GM12878 (cell line): ENCODE data around the gene CLCA2. TPM values are rescaled to one million over a fixed set of nuclear protein-coding genes. Genes with fewer than 3 reads are reported as not detected.

Source experiments
- ATAC-seq: fragments of 200-7000 bp; cut with Tn5 transposase; 3 replicates; pipeline ENCODE4 v1.9.1; 2020; ENCODE audit warnings: mild to moderate bottlenecking, moderate library complexity
- Bru-seq: library from RNA; stranded (reverse); fragments of 400-500 nt; gene quantifications from one replicate; lab custom pipeline; 2021; lab: Mats Ljungman, UMichigan
- BruChase-seq, 2 experiments: library from RNA; stranded (reverse); fragments of 400-500 nt; gene quantifications; one replicate each; lab custom pipeline; 2021; lab: Mats Ljungman, UMichigan
- BruUV-seq: library from RNA; stranded (reverse); fragments of 400-500 nt; replicated peaks from 2 replicates; lab custom pipeline; 2021; lab: Mats Ljungman, UMichigan
- CTCF ChIA-PET: fragments of 300-600 bp; sonication (Branson Sonifier 250); formaldehyde crosslinking; extraction: SDS; loops from one replicate; lab custom pipeline; 2021; ENCODE audit warnings: inconsistent platforms; lab: Yijun Ruan, JAX
- POLR2A ChIA-PET: fragments of 350-600 bp; formaldehyde crosslinking; extraction: SDS; loops from one replicate; lab custom pipeline; 2021; ENCODE audit warnings: inconsistent platforms; lab: Charles Lee
- RAD21 ChIA-PET: fragments of 300-600 bp; sonication (Branson Sonifier 250); formaldehyde crosslinking; loops from one replicate; lab custom pipeline; 2023; ENCODE audit warnings: antibody characterized with exemption; ENCODE audit not compliant: unreplicated experiment; lab: Charles Lee
- SMC1A ChIA-PET: fragments of 300-600 bp; sonication (Branson Sonifier 250); formaldehyde crosslinking; loops from one replicate; lab custom pipeline; 2023; ENCODE audit not compliant: unreplicated experiment, uncharacterized antibody; lab: Charles Lee
- DNase-seq: peaks from one replicate; pipeline ENCODE4 v3.0.0-alpha.2; 2011; ENCODE audit warnings: low read depth, low spot score
- FAIRE-seq: peaks from 3 replicates; lab custom pipeline; 2011; peaks lifted over from hg19 to GRCh38; lab: Jason Lieb, UNC
- H2AFZ ChIP-seq: 2 replicates; pipeline ENCODE4 v1.6.0; 2011; ENCODE audit warnings: low read depth, low read length, control low read depth; ENCODE audit not compliant: control insufficient read depth
- H3K27ac ChIP-seq: 2 replicates; pipeline ENCODE4 v1.5.1; 2011; ENCODE audit warnings: control low read depth; ENCODE audit not compliant: control insufficient read depth, insufficient read depth
- H3K27me3 ChIP-seq, 2 experiments: replicated peaks in 1 of 2; 2 replicates each; pipeline versions ENCODE4 v1.6.0 to v1.6.1; 2011; ENCODE audit warnings: low read length in 1 of 2; ENCODE audit not compliant: control insufficient read depth in 2 of 2, insufficient read depth in 2 of 2
- H3K36me3 ChIP-seq, 2 experiments: 2 replicates each; pipeline ENCODE4 v1.5.1; 2011; ENCODE audit warnings: low read length in 1 of 2; ENCODE audit not compliant: control insufficient read depth in 2 of 2, insufficient read depth in 2 of 2
- H3K4me1 ChIP-seq: 2 replicates; pipeline ENCODE4 v1.6.1; 2011; ENCODE audit warnings: mild to moderate bottlenecking, low read length, moderate library complexity, mixed read lengths; ENCODE audit not compliant: control insufficient read depth, insufficient read depth
- H3K4me2 ChIP-seq: 2 replicates; pipeline ENCODE4 v1.6.0; 2011; ENCODE audit warnings: control low read depth; ENCODE audit not compliant: control insufficient read depth, insufficient read depth
- H3K4me3 ChIP-seq: fragments of 200-600 bp; sonication (generic); 2 replicates; pipeline ENCODE4 v1.5.1; 2016
- H3K79me2 ChIP-seq: 2 replicates; pipeline ENCODE4 v1.6.0; 2011; ENCODE audit warnings: low read length; ENCODE audit not compliant: control insufficient read depth, insufficient read depth
- H3K9ac ChIP-seq: 2 replicates; pipeline ENCODE4 v1.8.0; 2011; ENCODE audit warnings: low read length, control low read depth, mixed read lengths; ENCODE audit not compliant: control insufficient read depth, insufficient read depth
- H3K9me3 ChIP-seq: replicated peaks from 3 replicates; pipeline ENCODE4 v1.5.1; 2011; ENCODE audit warnings: mild to moderate bottlenecking, low read length; ENCODE audit not compliant: control insufficient read depth, insufficient read depth
- H4K20me1 ChIP-seq: 2 replicates; pipeline ENCODE4 v1.6.0; 2011; ENCODE audit not compliant: control insufficient read depth, insufficient read depth
- BHLHE40 ChIP-seq, 2 experiments: fragments of 450-650 bp in 1 of 2; IDR thresholded peaks; 2 replicates each; pipeline ENCODE4 v1.6.1; 2011 to 2017; ENCODE audit warnings: low read depth in 2 of 2, borderline replicate concordance in 1 of 2, improper control_type of control experiment in 1 of 2, low read length in 1 of 2, mild to moderate bottlenecking in 1 of 2
- CBX3 ChIP-seq: fragments of 200-600 bp; sonication (generic); IDR thresholded peaks from 2 replicates; pipeline ENCODE4 v1.6.1; 2016; ENCODE audit warnings: low read depth, borderline replicate concordance
- CBX5 ChIP-seq: sonication (generic); IDR thresholded peaks from 2 replicates; pipeline ENCODE4 v1.6.1; 2016; ENCODE audit warnings: low read depth, moderate library complexity, mild to moderate bottlenecking, inconsistent platforms
- CUX1 ChIP-seq: IDR thresholded peaks from 2 replicates; pipeline ENCODE4 v1.6.1; 2012; ENCODE audit warnings: improper control_type of control experiment, low read depth, low read length; ENCODE audit not compliant: insufficient replicate concordance
- E2F8 ChIP-seq: fragments of 450-650 bp; IDR thresholded peaks from 2 replicates; pipeline ENCODE4 v1.6.1; 2018; ENCODE audit warnings: mild to moderate bottlenecking, low read depth, moderate library complexity; ENCODE audit not compliant: partially characterized antibody
- PKNOX1 ChIP-seq: fragments of 450-650 bp; IDR thresholded peaks from 2 replicates; pipeline ENCODE4 v1.6.1; 2016; ENCODE audit warnings: mild to moderate bottlenecking
- RAD21 ChIP-seq: IDR thresholded peaks from 2 replicates; pipeline ENCODE4 v1.6.1; 2011; ENCODE audit warnings: mild to moderate bottlenecking, low read depth, low read length, moderate library complexity; ENCODE audit not compliant: insufficient read depth
- SPI1 ChIP-seq: IDR thresholded peaks from 2 replicates; pipeline ENCODE4 v1.6.1; 2011; ENCODE audit warnings: low read depth, mild to moderate bottlenecking, low read length, moderate library complexity, borderline replicate concordance; ENCODE audit not compliant: insufficient read depth
- STAT1 ChIP-seq: fragments of 450-650 bp; conservative IDR thresholded peaks from 2 replicates; pipeline ENCODE4 v1.6.1; 2014; ENCODE audit warnings: antibody characterized with exemption, mild to moderate bottlenecking
- SUPT20H ChIP-seq: IDR thresholded peaks from 2 replicates; pipeline ENCODE4 v1.6.1; 2011; ENCODE audit warnings: low read depth, mild to moderate bottlenecking, low read length, moderate library complexity, borderline replicate concordance; ENCODE audit not compliant: control insufficient read depth
- ZNF274 ChIP-seq: IDR thresholded peaks from one replicate; pipeline ENCODE4 v1.8.0; 2011; ENCODE audit not compliant: insufficient read length, insufficient read depth
- in situ Hi-C: fragments of 300-500 bp; cut with MboI; formaldehyde crosslinking; loops from 9 replicates; pipeline ENCODE4 v1.14.3; 2018; ENCODE audit warnings: mixed read lengths
- intact Hi-C: fragments of 100-400 bp; cut with micrococcal nuclease; formaldehyde crosslinking; loops from one replicate; pipeline ENCODE4 v1.14.2; 2022; ENCODE audit not compliant: unreplicated experiment
- long read RNA-seq, 2 experiments: library from polyadenylated mRNA; unstranded; transcript quantifications; one replicate each; pipeline ENCODE4 v2.0.0, GENCODE V29; 2019 to 2020
- polyA minus RNA-seq, 3 experiments: library from RNA; depleted of rRNA, polyadenylated mRNA; stranded (reverse); fragments of >200 nt; gene quantifications; 2 replicates each; pipeline ENCODE4 v1.2.3, GENCODE V29; 2011
- polyA plus RNA-seq, 11 experiments: library from polyadenylated mRNA; depleted of rRNA in 4 of 11; unstranded in 6 of 11; stranded (reverse) in 5 of 11; fragments of >200 nt; fragmentation: Nextera tagmentation in 4 of 11; fragmentation: Illumina TruSeq in 1 of 11; extraction: Ambion mirVana in 4 of 11; extraction: Trizol in 1 of 11; gene quantifications; 1 replicate in 1 of 11; 2 replicates in 10 of 11; pipeline versions ENCODE4 v1.2.1 to v1.2.3, GENCODE V29; 2011 to 2016; ENCODE audit warnings: inconsistent platforms in 2 of 11, missing spikeins in 2 of 11, low read depth in 1 of 11
- total RNA-seq, 4 experiments: library from RNA; depleted of rRNA in 3 of 4; stranded (reverse); fragments of >200 nt in 3 of 4; fragmentation: Illumina TruSeq in 1 of 4; extraction: Trizol in 1 of 4; gene quantifications; 2 replicates each; pipeline versions ENCODE4 v1.2.1 to v1.2.3, GENCODE V29; 2013 to 2021

CLCA2 gene
- not detected in 2 replicates for total RNA-seq (2013; cell fraction: nucleolus; rRNA removed)
- total RNA-seq (2014; rRNA removed) = not detected in 2 replicates
- 0.05 TPM in 1 of 2 replicates, not detected in the other for total RNA-seq (2014; rRNA removed; fragmentation: Illumina TruSeq; extraction: Trizol)
- total RNA-seq (2021) = not detected in 2 replicates
- not detected for polyA plus RNA-seq (2011; ENCODE audit: low read depth)
- 0.15 TPM in 1 of 2 replicates, not detected in the other for polyA plus RNA-seq (2011; rRNA removed)
- polyA plus RNA-seq (2011; cell fraction: cytosol; rRNA removed) = not detected in 2 replicates
- polyA plus RNA-seq (2011; cell fraction: nucleus; rRNA removed) = not detected in 2 replicates
- not detected in 2 replicates for polyA plus RNA-seq (2012)
- polyA plus RNA-seq (2014; fragmentation: Illumina TruSeq; extraction: Trizol) = 0.01 TPM in 1 of 2 replicates, not detected in the other
- polyA plus RNA-seq (2014; fragmentation: Nextera tagmentation; extraction: Ambion mirVana) = under 1 TPM in 1 of 2 experiments, not detected in 1; 0.02 TPM
- polyA plus RNA-seq (2014; rRNA removed) = not detected in 2 replicates
- under 1 TPM in 1 of 2 experiments, not detected in 1; 0.20 TPM for polyA plus RNA-seq (2016; fragmentation: Nextera tagmentation; extraction: Ambion mirVana)
- polyA minus RNA-seq (2011; rRNA and poly(A)+ RNA removed) = not detected in 2 replicates
- polyA minus RNA-seq (2011; cell fraction: cytosol; rRNA and poly(A)+ RNA removed) = not detected in 2 replicates
- not detected in 2 replicates for polyA minus RNA-seq (2011; cell fraction: nucleus; rRNA and poly(A)+ RNA removed)
- percentile 3 among the genes with signal in this experiment for Bru-seq, nascent RNA
- BruChase-seq, experiment 1, labeled RNA remaining after a 6-hour chase = not detected
- not detected for BruChase-seq, experiment 2, labeled RNA remaining after a 2-hour chase
- long read RNA-seq, experiment 1 = 0 reads
- long read RNA-seq, experiment 2 = 0 reads

- FAIRE-seq = no peak
- RAD21 ChIA-PET = no interaction called here
- intact Hi-C loops = no loop called here
- TF ChIP-seq SPI1 (no peak), STAT1 (no peak), PKNOX1 (no peak), SUPT20H (no peak), CUX1 (no peak), E2F8 (no peak), CBX3 (no peak), CBX5 (no peak), ZNF274 (no peak), BHLHE40 (IDR thresholded peaks at IDR 0.05; ENCODE audit: borderline replicate concordance in 1 of 2, low read depth in 2 of 2, low read length in 1 of 2) (no peak), RAD21 (no peak)
Measured at GRCh38 chr1:86423873-86424272, at the start of gene CLCA2. TSS of gene CLCA2 (plus strand) at chr1:86424171. CDS start at chr1:86424248, 77 bp downstream.

More at GRCh38 chr1:86423873-86424272, at the start of gene CLCA2:
- POLR2A ChIA-PET = no interaction called here
- H3K9me3 ChIP-seq = no peaks in the 10 kb centered on the region
- SMC1A ChIA-PET = interaction anchor here (0.9 to 1.3 kb wide), 2 partner anchors 12 to 44 kb away, joined by 3 to 4 read pairs; no protein-coding TSS in a partner anchor
- no peak within 1 kb of the TSS for H3K9ac ChIP-seq
- DNase-seq = no peak
- no peak within 1 kb of the TSS for H3K4me2 ChIP-seq
- H3K4me3 ChIP-seq = no peak within 1 kb of the TSS
- H4K20me1 ChIP-seq = no peaks in the 10 kb centered on the region
- no peak within 1 kb of the TSS for H2AFZ ChIP-seq
- in situ Hi-C loops = no loop called here
- H3K79me2 ChIP-seq = no peaks in the 10 kb centered on the region
- no TSS peak for BruUV-seq
- CTCF ChIA-PET = no interaction called here
- H3K36me3 ChIP-seq = no peaks in the 10 kb centered on the region
- H3K4me1 ChIP-seq = no peaks in the 10 kb centered on the region
- no peaks in the 10 kb centered on the region; a peak in 2 of 4 replicates for H3K27me3 ChIP-seq
- ATAC-seq = no peak
- no peak within 1 kb of the TSS for H3K27ac ChIP-seq
